H1 (cell line): ENCODE measurements around the gene RALY. TPM values are rescaled to one million over a fixed set of nuclear protein-coding genes. Genes with fewer than 3 reads are reported as not detected.

Source experiments
- CTCF ChIA-PET: fragments of 300-600 bp; sonication (Branson Sonifier 250); formaldehyde crosslinking; loops from one replicate; lab custom pipeline; 2021; ENCODE audit not compliant: partially characterized antibody; lab: Charles Lee
- POLR2A ChIA-PET: fragments of 300-600 bp; sonication (Branson Sonifier 250); formaldehyde crosslinking; loops from one replicate; lab custom pipeline; 2021; ENCODE audit warnings: inconsistent platforms; ENCODE audit not compliant: partially characterized antibody; lab: Charles Lee
- DNase-seq, 2 experiments: peaks; one replicate each; pipeline versions ENCODE4 v3.0.0 to v3.0.0-alpha.2; 2010 to 2022; ENCODE audit warnings: low spot score in 2 of 2, low read depth in 1 of 2, mixed read lengths in 1 of 2
- FAIRE-seq: peaks from 2 replicates; lab custom pipeline; 2011; peaks lifted over from hg19 to GRCh38; lab: Jason Lieb, UNC
- H2AFZ ChIP-seq: 2 replicates; pipeline ENCODE4 v1.8.1; 2012; ENCODE audit warnings: low read length, inconsistent platforms
- H2AK5ac ChIP-seq: 2 replicates; pipeline ENCODE4 v1.6.1; 2013; ENCODE audit warnings: low read depth, low read length
- H2BK120ac ChIP-seq: replicated peaks from 2 replicates; pipeline ENCODE3; 2013; ENCODE audit warnings: low read depth, low read length, inconsistent platforms
- H2BK12ac ChIP-seq: 2 replicates; pipeline ENCODE4 v1.6.1; 2013; ENCODE audit warnings: low read depth, low read length
- H2BK15ac ChIP-seq: 2 replicates; pipeline ENCODE4 v1.6.1; 2013; ENCODE audit warnings: low read length
- H2BK20ac ChIP-seq: 2 replicates; pipeline ENCODE4 v1.6.1; 2013; ENCODE audit warnings: low read length
- H2BK5ac ChIP-seq: 2 replicates; pipeline ENCODE4 v1.6.1; 2013; ENCODE audit warnings: low read depth, low read length
- H3K14ac ChIP-seq: 2 replicates; pipeline ENCODE4 v1.6.1; 2013; ENCODE audit warnings: inconsistent platforms; ENCODE audit not compliant: insufficient read length
- H3K18ac ChIP-seq: 2 replicates; pipeline ENCODE4 v1.6.1; 2013; ENCODE audit warnings: low read length; ENCODE audit errors: extremely low read depth
- H3K23ac ChIP-seq: 2 replicates; pipeline ENCODE4 v1.6.1; 2013; ENCODE audit warnings: inconsistent platforms; ENCODE audit not compliant: insufficient read length
- H3K23me2 ChIP-seq: 2 replicates; pipeline ENCODE4 v1.6.1; 2013; ENCODE audit warnings: low read depth, low read length
- H3K27ac ChIP-seq: 2 replicates; pipeline ENCODE4 v1.6.1; 2011; ENCODE audit warnings: low read depth, low read length, inconsistent platforms
- H3K27me3 ChIP-seq, 4 experiments: replicated peaks in 1 of 4; 1 replicate in 1 of 4; 2 replicates in 3 of 4; pipeline versions ENCODE4 v1.6.1 to v1.8.1; 2011 to 2013; ENCODE audit warnings: low read length in 3 of 4, mild to moderate bottlenecking in 3 of 4, inconsistent platforms in 2 of 4, mixed read lengths in 2 of 4, moderate library complexity in 1 of 4; ENCODE audit not compliant: control insufficient read depth in 3 of 4, insufficient read depth in 3 of 4; ENCODE audit errors: extremely low read depth in 1 of 4
- H3K36me3 ChIP-seq, 4 experiments: 2 replicates each; pipeline versions ENCODE4 v1.6.1 to v1.8.1; 2011 to 2013; ENCODE audit warnings: mild to moderate bottlenecking in 4 of 4, low read length in 3 of 4, moderate library complexity in 2 of 4, control low read depth in 1 of 4, inconsistent platforms in 1 of 4; ENCODE audit not compliant: insufficient read depth in 4 of 4, control insufficient read depth in 2 of 4
- H3K4ac ChIP-seq: replicated peaks from 2 replicates; pipeline ENCODE3; 2013; ENCODE audit warnings: low read length, low read depth, mixed read lengths, inconsistent platforms; ENCODE audit not compliant: insufficient read length
- H3K4me1 ChIP-seq, 4 experiments: replicated peaks in 1 of 4; 1 replicate in 1 of 4; 2 replicates in 3 of 4; pipeline versions ENCODE4 v1.6.1 to v1.8.1; 2011 to 2013; ENCODE audit warnings: low read length in 3 of 4, inconsistent platforms in 2 of 4, mixed read lengths in 1 of 4; ENCODE audit not compliant: insufficient read depth in 4 of 4, control insufficient read depth in 3 of 4
- H3K4me2 ChIP-seq, 2 experiments: 2 replicates each; pipeline versions ENCODE4 v1.6.1 to v1.8.1; 2011 to 2013; ENCODE audit warnings: low read depth in 2 of 2, low read length in 2 of 2, control low read depth in 1 of 2, inconsistent platforms in 1 of 2, mild to moderate bottlenecking in 1 of 2; ENCODE audit not compliant: insufficient read depth in 1 of 2
- H3K4me3 ChIP-seq, 4 experiments: fragments of 200-600, 300-600 bp in 1 of 4; sonication (generic), shearing (Covaris generic), sonication (Bioruptor Twin) in 1 of 4; 2 replicates each; pipeline versions ENCODE4 v1.5.1 to v1.8.1; 2011 to 2016; ENCODE audit warnings: low read length in 4 of 4, low read depth in 3 of 4, control low read depth in 2 of 4, inconsistent platforms in 2 of 4, mild to moderate bottlenecking in 2 of 4, mixed read lengths in 1 of 4, moderate library complexity in 1 of 4; ENCODE audit not compliant: insufficient read depth in 2 of 4; ENCODE audit errors: extremely low read depth in 1 of 4
- H3K56ac ChIP-seq: replicated peaks from 2 replicates; pipeline ENCODE3; 2013; ENCODE audit warnings: low read depth, mild to moderate bottlenecking, mixed read lengths, low read length, inconsistent platforms; ENCODE audit not compliant: insufficient read length
- H3K79me1 ChIP-seq: 2 replicates; pipeline ENCODE4 v1.6.1; 2013; ENCODE audit warnings: low read depth, low read length, control low read depth
- H3K79me2 ChIP-seq, 2 experiments: 2 replicates each; pipeline versions ENCODE4 v1.6.1 to v1.8.1; 2012 to 2013; ENCODE audit warnings: low read length in 2 of 2, mild to moderate bottlenecking in 2 of 2, inconsistent platforms in 1 of 2; ENCODE audit not compliant: insufficient read depth in 2 of 2, control insufficient read depth in 1 of 2
- H3K9ac ChIP-seq, 4 experiments: replicated peaks in 1 of 4; 1 replicate in 1 of 4; 2 replicates in 3 of 4; pipeline versions ENCODE4 v1.6.1 to v1.8.1; 2011 to 2013; ENCODE audit warnings: low read depth in 3 of 4, low read length in 3 of 4, control low read depth in 2 of 4, mild to moderate bottlenecking in 2 of 4, moderate library complexity in 2 of 4, inconsistent platforms in 1 of 4; ENCODE audit errors: extremely low read depth in 1 of 4
- H3K9me3 ChIP-seq, 2 experiments: 2 replicates each; pipeline versions ENCODE4 v1.6.1 to v1.8.1; 2012 to 2013; ENCODE audit warnings: mild to moderate bottlenecking in 2 of 2, moderate library complexity in 2 of 2, control low read depth in 1 of 2, inconsistent platforms in 1 of 2, low read depth in 1 of 2, low read length in 1 of 2, mixed read lengths in 1 of 2; ENCODE audit not compliant: insufficient read depth in 2 of 2
- H4K20me1 ChIP-seq, 2 experiments: replicated peaks in 1 of 2; 2 replicates each; pipeline versions ENCODE3 to v1.8.1; 2011 to 2013; ENCODE audit warnings: inconsistent platforms in 2 of 2, low read length in 2 of 2, mild to moderate bottlenecking in 1 of 2; ENCODE audit not compliant: insufficient read depth in 2 of 2, control insufficient read depth in 1 of 2
- H4K5ac ChIP-seq: 2 replicates; pipeline ENCODE4 v1.6.1; 2013; ENCODE audit warnings: low read length, low read depth, mixed read lengths, inconsistent platforms; ENCODE audit not compliant: insufficient read length
- H4K8ac ChIP-seq: 2 replicates; pipeline ENCODE4 v1.8.0; 2013; ENCODE audit warnings: mild to moderate bottlenecking, moderate library complexity, low read length, inconsistent platforms; ENCODE audit not compliant: insufficient read depth; ENCODE audit errors: extremely low read depth
- H4K91ac ChIP-seq: replicated peaks from 2 replicates; pipeline ENCODE3; 2013; ENCODE audit warnings: low read length, mixed read lengths, inconsistent platforms; ENCODE audit not compliant: insufficient read length
- BCL11A ChIP-seq, 2 experiments: IDR thresholded peaks; one replicate each; pipeline ENCODE4 v1.6.1; 2011; ENCODE audit warnings: low read depth in 2 of 2, low read length in 2 of 2, mild to moderate bottlenecking in 2 of 2
- POLR2A ChIP-seq, 2 experiments: IDR thresholded peaks; 1 replicate in 1 of 2; 2 replicates in 1 of 2; pipeline ENCODE4 v1.6.1; 2011; ENCODE audit warnings: low read depth in 2 of 2, low read length in 2 of 2, mild to moderate bottlenecking in 2 of 2; ENCODE audit errors: control extremely low read depth in 1 of 2
- RXRA ChIP-seq: IDR thresholded peaks from 2 replicates; pipeline ENCODE4 v1.6.1; 2011; ENCODE audit warnings: low read depth, mild to moderate bottlenecking, low read length, moderate library complexity; ENCODE audit not compliant: insufficient read depth
- SP1 ChIP-seq: IDR thresholded peaks from 2 replicates; pipeline ENCODE4 v1.6.1; 2011; ENCODE audit warnings: low read depth, low read length
- ZNF274 ChIP-seq: IDR thresholded peaks from 2 replicates; pipeline ENCODE4 v1.7.0; 2012; ENCODE audit warnings: low read length, borderline replicate concordance; ENCODE audit errors: extremely low read depth
- WGBS, 2 experiments: shearing (Covaris generic) in 1 of 2; methylation state at CpG; one replicate each; pipeline versions ENCODE4 v1.1.6 to v1.1.7; 2013 to 2015; ENCODE audit warnings: low lambda C conversion rate in 2 of 2, mixed read lengths in 2 of 2, inconsistent platforms in 1 of 2, low coverage in 1 of 2, missing lambda C conversion rate in 1 of 2; ENCODE audit not compliant: insufficient replicate concordance in 2 of 2, insufficient coverage in 1 of 2, insufficient read length in 1 of 2; ENCODE audit errors: extremely low coverage in 1 of 2, missing lambda C conversion rate in 1 of 2; 5-methylcytosine and 5-hydroxymethylcytosine counted together
- polyA plus RNA-seq, 7 experiments: library from polyadenylated mRNA; depleted of rRNA in 3 of 7; stranded (reverse) in 5 of 7; unstranded in 2 of 7; fragments of >200 nt in 5 of 7; fragments of 200-250 nt in 2 of 7; gene quantifications; 1 replicate in 5 of 7; 2 replicates in 1 of 7; 4 replicates in 1 of 7; pipeline versions ENCODE4 v1.2.1 to v1.2.3, GENCODE V29; 2011 to 2013; ENCODE audit warnings: missing spikeins in 2 of 7, mixed read lengths in 2 of 7
- total RNA-seq: library from RNA; stranded (reverse); fragmentation: NEBNext Ultra II Directional; extraction: Animal tissue kit (Norgen Biotek cat#: 25700); gene quantifications from 2 replicates; pipeline ENCODE4 v1.2.1, GENCODE V29; 2021

Gene RALY
- total and polyA plus RNA-seq, 2 of the 8 experiments (the other 6 are each of a cell fraction or from before 2014, with no cell fraction given): 133 to 148 TPM

DNA sequence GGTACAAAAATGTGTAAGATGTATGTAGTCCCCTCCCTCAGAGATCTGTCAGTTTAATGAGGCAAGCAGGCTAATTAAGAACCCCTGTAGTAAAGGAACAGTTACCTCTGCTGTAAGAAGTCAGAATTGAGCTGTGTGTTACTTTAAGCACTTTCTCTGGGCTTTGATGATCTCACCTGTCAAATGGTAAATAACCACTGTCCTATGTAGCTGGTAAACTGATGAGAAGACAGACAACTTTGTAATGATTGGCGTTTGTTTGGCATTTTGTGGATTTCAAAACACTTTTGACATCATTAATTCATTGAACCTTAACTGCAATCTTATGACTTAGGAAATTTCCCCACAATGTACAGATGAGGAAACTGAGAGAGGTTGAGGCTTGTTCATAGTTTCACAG is 55.7 kb downstream of the RALY start:
- TF ChIP-seq RXRA (no peak), POLR2A (IDR thresholded peaks at IDR 0.05; ENCODE audit: control extremely low read depth in 1 of 2, low read depth in 2 of 2, low read length in 2 of 2) (no peak), BCL11A (IDR thresholded peaks at IDR 0.05; ENCODE audit: low read depth in 2 of 2, low read length in 2 of 2) (no peak), SP1 (no peak), ZNF274 (no peak)
- ChIA-PET POLR2A (interaction anchor here (0.8 to 1.2 kb wide), 4 partner anchors 16 to 56 kb away, joined by 3 to 5 read pairs (median 3); partner anchors contain the start of gene RALY), CTCF (interaction anchor here (0.6 to 2.0 kb wide), 9 partner anchors 10 to 1481 kb away, joined by 3 to 9 read pairs (median 4); no protein-coding TSS in a partner anchor)
- Histone ChIP-seq H3K23ac (no peak overlapping the region), H3K27ac (no peak overlapping the region), H3K23me2 (no peaks in the 10 kb centered on the region), H2BK20ac (no peak overlapping the region), H3K4me1 (peaks cover 6 to 29% (median 9%) of the 10 kb centered on the region in 4 experiments), H3K9me3 (no peaks in the 10 kb centered on the region), H4K5ac (no peak overlapping the region), H3K27me3 (no peaks in the 10 kb centered on the region), H4K91ac (no peak overlapping the region), H2BK5ac (no peak overlapping the region), H3K4me2 (no peak overlapping the region), H3K4ac (no peak overlapping the region), H4K20me1 (peaks cover 20 to 33% of the 10 kb centered on the region in 2 experiments), H3K79me1 (peaks cover 19% of the 10 kb centered on the region), H3K14ac (no peak overlapping the region), H3K56ac (no peak overlapping the region), H2BK15ac (no peak overlapping the region), H2BK12ac (no peak overlapping the region), H2BK120ac (no peak overlapping the region), H3K18ac (no peak overlapping the region), H2AK5ac (no peak overlapping the region), H3K36me3 (no peaks in the 10 kb centered on the region), H2AFZ (no peak overlapping the region), H3K4me3 (no peak overlapping the region), H3K9ac (no peak overlapping the region), H4K8ac (no peak overlapping the region), H3K79me2 (peaks cover 2 to 51% of the 10 kb centered on the region in 2 experiments)
- no peak for DNase-seq
- no peak for FAIRE-seq
- 84% methylated on average over 1 of the region's 1 CpG; no CpG with 5 or more reads in 1 of the 2 experiments for WGBS, 2 experiments
